BLaER1 treated with 17β-estradiol and CSF1 and Interleukin-3, amounts not matched to agents 10 nM and 100 nM (cell line): ENCODE results near the gene MMP23B.
"Not testable (repeated sequence)": the region's sequence is repeated elsewhere in the genome, so short reads cannot be mapped to it uniquely, and the experiment has no call there.

Experiments
- H3K27ac ChIP-seq, 11 experiments: shearing (Covaris generic); formaldehyde crosslinking; 2 replicates each; pipeline ENCODE4 v1.8.1; 2022
- H3K27me3 ChIP-seq, 11 experiments: shearing (Covaris generic); formaldehyde crosslinking; 2 replicates each; pipeline ENCODE4 v1.8.1; 2022
- H3K36me3 ChIP-seq, 11 experiments: shearing (Covaris generic); formaldehyde crosslinking; 2 replicates each; pipeline ENCODE4 v1.8.1; 2022
- H3K4me1 ChIP-seq, 10 experiments: shearing (Covaris generic); formaldehyde crosslinking; 2 replicates each; pipeline ENCODE4 v1.8.1; 2022
- H3K4me2 ChIP-seq, 11 experiments: shearing (Covaris generic); formaldehyde crosslinking; 2 replicates each; pipeline ENCODE4 v1.8.1; 2022
- H3K4me3 ChIP-seq, 10 experiments: shearing (Covaris generic); formaldehyde crosslinking; 2 replicates each; pipeline ENCODE4 v1.8.1; 2022
- H3K9ac ChIP-seq, 11 experiments: shearing (Covaris generic); formaldehyde crosslinking; 2 replicates each; pipeline ENCODE4 v1.8.1; 2022
- H3K9me3 ChIP-seq, 11 experiments: shearing (Covaris generic); formaldehyde crosslinking; replicated peaks in 1 of 11; 2 replicates each; pipeline ENCODE4 v1.8.1; 2022
- H4K20me1 ChIP-seq, 11 experiments: shearing (Covaris generic); formaldehyde crosslinking; 2 replicates each; pipeline ENCODE4 v1.8.1; 2022
- Cebpa-rat ChIP-seq, 11 experiments: shearing (Covaris generic); IDR thresholded peaks; 2 replicates each; pipeline ENCODE4 v1.8.1; 2022

MMP23B gene

DNA sequence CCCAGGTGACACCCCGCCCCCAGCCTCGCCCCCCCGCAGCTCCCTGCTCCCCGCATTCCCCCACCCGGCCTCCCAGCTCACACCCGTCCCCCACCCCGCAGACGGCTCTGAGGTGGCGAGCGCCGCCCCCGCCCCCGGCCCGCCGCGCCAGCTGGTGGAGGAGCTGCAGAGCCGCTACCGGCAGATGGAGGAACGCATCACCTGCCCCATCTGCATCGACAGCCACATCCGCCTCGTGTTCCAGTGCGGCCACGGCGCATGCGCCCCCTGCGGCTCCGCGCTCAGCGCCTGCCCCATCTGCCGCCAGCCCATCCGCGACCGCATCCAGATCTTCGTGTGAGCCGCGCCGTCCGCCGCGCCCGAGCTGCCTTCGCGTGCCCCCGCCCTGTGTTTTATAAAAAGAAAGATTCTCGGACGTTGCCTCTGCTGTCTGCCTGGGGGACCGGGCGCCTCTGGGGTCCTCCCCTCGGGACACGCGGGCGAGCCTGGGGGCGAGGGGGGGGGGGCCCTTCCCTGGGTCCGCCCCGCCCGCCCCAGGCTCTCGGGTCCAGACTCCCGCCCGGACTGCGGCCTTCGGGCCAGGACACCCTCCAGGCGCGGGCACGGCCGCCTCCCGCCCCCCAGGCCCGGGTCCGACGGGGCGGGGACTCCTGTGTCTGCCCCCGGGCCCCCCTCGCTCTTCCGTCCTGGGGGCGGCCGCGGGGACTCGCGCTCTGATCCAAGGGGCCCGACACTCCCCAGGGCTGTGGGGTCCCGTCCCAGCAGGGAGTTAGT, 1.6 kb upstream of the MMP23B start:
- Histone ChIP-seq H3K36me3 (no peaks in the 10 kb centered on the region; a peak in 2 of 22 replicates), H3K9ac (peak overlapping the region in 10 of 11 experiments; percentile 42 to 79 (median 52); a peak in 16 of 22 replicates), H3K4me3 (peak overlapping the region; percentile 38 to 61 (median 48); a peak in 18 of 20 replicates), H3K27ac (peak overlapping the region in 8 of 11 experiments; percentile 35 to 74 (median 64); a peak in 13 of 22 replicates), H3K9me3 (no peaks in the 10 kb centered on the region), H3K4me2 (peak overlapping the region; percentile 78 to 95 (median 86)), H3K27me3 (peaks cover 21 to 42% (median 22%) of the 10 kb centered on the region in 11 experiments), H3K4me1 (peaks cover 15 to 40% (median 34%) of the 10 kb centered on the region in 10 experiments), H4K20me1 (peaks cover 0 to 35% (median 6%) of the 10 kb centered on the region in 11 experiments; a peak in 8 of 22 replicates)
- TF ChIP-seq Cebpa-rat (IDR thresholded peaks at IDR 0.05), result no peak

- Histone ChIP-seq H3K27me3 (peaks cover 21 to 42% (median 22%) of the 10 kb centered on the region in 11 experiments), H3K9ac (peak overlapping the region in 5 of 11 experiments; percentile 50 to 79 (median 74); a peak in 10 of 22 replicates), H3K4me1 (peaks cover 15 to 40% (median 34%) of the 10 kb centered on the region in 10 experiments), H3K4me3 (peak overlapping the region in 9 of 10 experiments; percentile 38 to 61 (median 49); a peak in 14 of 20 replicates), H3K27ac (peak overlapping the region in 5 of 11 experiments; percentile 35 to 74 (median 73); a peak in 8 of 22 replicates), H3K4me2 (peak overlapping the region; percentile 78 to 95 (median 86)), H4K20me1 (peaks cover 0 to 35% (median 6%) of the 10 kb centered on the region in 11 experiments; a peak in 8 of 22 replicates), H3K9me3 (no peaks in the 10 kb centered on the region), H3K36me3 (no peaks in the 10 kb centered on the region; a peak in 2 of 22 replicates)
- no peak for TF ChIP-seq Cebpa-rat (IDR thresholded peaks at IDR 0.05)
Observed at GRCh38 chr1:1630965-1631781, 800 bp upstream of the MMP23B start.

GRCh38 chr1:1633409-1633808, 1.4 kb downstream of the MMP23B start:
- H3K4me2 ChIP-seq, H3K9me3 ChIP-seq, H3K9ac ChIP-seq, H3K4me3 ChIP-seq, H3K27ac ChIP-seq: not testable (repeated sequence)
- H4K20me1 ChIP-seq, result peaks cover 0 to 35% (median 6%) of the 10 kb centered on the region in 11 experiments; a peak in 6 of 22 replicates
- peaks cover 21 to 39% (median 22%) of the 10 kb centered on the region in 11 experiments for H3K27me3 ChIP-seq
- H3K36me3 ChIP-seq, result peaks cover 11 to 18% (median 14%) of the 10 kb centered on the region in 11 experiments; a peak in 20 of 22 replicates
- peaks cover 15 to 31% (median 29%) of the 10 kb centered on the region in 10 experiments for H3K4me1 ChIP-seq

- H3K4me3 ChIP-seq, H3K27ac ChIP-seq, H3K9ac ChIP-seq, H3K4me2 ChIP-seq, H3K9me3 ChIP-seq: not testable (repeated sequence)
- Histone ChIP-seq H3K4me1 (peaks cover 4 to 19% (median 18%) of the 10 kb centered on the region in 10 experiments; a peak in 17 of 20 replicates), H4K20me1 (peaks cover 0 to 32% (median 6%) of the 10 kb centered on the region in 11 experiments; a peak in 6 of 22 replicates), H3K27me3 (peaks cover 21 to 28% (median 22%) of the 10 kb centered on the region in 11 experiments), H3K36me3 (peaks cover 12 to 29% (median 19%) of the 10 kb centered on the region in 11 experiments; a peak in 20 of 22 replicates)
Observed at GRCh38 chr1:1634613-1635012, 2.6 kb downstream of the MMP23B start.

DNA sequence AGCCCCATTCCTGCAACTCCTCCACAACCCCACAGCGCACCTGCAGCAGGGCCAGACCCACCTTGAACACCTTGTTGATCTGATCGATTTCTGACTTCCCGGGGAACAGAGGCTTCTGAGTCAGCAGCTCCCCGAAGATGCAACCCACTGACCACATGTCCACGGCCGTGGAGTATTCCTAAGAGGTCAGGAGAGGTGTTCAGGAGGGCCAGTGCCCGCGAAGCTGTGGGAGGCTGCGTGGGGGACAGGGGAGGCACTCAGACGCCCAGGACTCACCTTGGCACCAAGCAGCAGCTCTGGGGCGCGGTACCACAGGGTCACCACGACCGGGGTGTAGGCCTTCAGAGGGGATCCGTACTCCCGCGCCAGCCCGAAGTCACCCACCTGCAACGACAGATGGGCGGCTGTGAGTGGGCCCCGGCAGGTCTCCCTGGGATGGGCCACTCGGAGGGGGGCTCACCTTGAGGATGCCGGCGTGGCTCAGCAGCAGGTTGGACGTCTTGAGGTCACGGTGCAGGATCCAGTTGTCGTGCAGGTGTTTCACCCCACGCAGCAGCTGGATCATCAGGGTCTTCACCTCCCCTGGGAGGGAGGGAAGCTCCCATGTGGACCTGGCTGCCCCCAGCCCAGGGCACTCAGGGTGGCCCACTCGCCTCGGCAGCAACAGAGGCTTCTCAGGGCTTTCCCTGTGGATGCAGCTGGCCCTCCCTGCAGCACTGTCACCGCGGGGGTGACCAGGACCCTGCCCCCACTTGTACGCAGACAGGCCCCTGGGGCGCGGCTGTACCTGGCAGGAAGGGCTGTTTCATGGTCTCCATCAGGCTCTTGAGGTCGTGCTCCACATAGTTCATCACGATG, 4.9 kb downstream of the MMP23B start:
- not testable (repeated sequence) for H3K27me3 ChIP-seq, H3K9me3 ChIP-seq, H3K4me3 ChIP-seq, H3K4me2 ChIP-seq, H3K9ac ChIP-seq, H3K27ac ChIP-seq, H3K4me1 ChIP-seq
- Histone ChIP-seq H4K20me1 (peaks cover 0 to 17% (median 3%) of the 10 kb centered on the region in 11 experiments; a peak in 6 of 22 replicates), H3K36me3 (peaks cover 12 to 35% (median 21%) of the 10 kb centered on the region in 11 experiments; a peak in 20 of 22 replicates)

- not testable (repeated sequence) for H3K9ac ChIP-seq, H3K27me3 ChIP-seq, H3K4me3 ChIP-seq, H3K27ac ChIP-seq, H3K4me1 ChIP-seq, H3K4me2 ChIP-seq, H3K9me3 ChIP-seq
- peaks cover 12 to 35% (median 21%) of the 10 kb centered on the region in 11 experiments; a peak in 20 of 22 replicates for H3K36me3 ChIP-seq
- peaks cover 0 to 12% (median 0%) of the 10 kb centered on the region in 11 experiments; a peak in 3 of 22 replicates for H4K20me1 ChIP-seq
Observed at GRCh38 chr1:1637479-1637875, 5.5 kb downstream of the MMP23B start.

DNA sequence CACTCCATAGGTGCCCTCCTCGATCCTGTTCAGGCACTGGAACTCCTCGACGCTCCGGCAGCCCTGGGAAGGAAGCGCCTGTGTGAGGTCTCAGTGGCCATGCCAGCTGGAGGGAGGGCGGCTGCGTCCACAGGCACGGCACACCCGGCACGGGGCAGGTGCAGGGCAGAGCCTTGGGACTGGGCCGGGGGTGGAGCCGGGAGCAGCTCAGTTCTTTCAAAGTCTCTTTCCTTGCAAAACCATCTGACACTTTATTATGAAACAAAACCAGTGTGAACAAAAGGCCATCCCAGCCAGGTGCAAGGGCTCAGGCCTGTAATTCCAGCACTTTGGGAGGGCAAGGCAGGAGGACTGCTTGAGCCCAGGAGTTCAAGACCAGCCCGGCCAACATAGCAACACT, 6.6 kb downstream of the MMP23B start:
- peaks cover 12 to 35% (median 21%) of the 10 kb centered on the region in 11 experiments; a peak in 20 of 22 replicates for H3K36me3 ChIP-seq
- not testable (repeated sequence) for H3K9me3 ChIP-seq, H3K9ac ChIP-seq, H3K27ac ChIP-seq, H3K4me2 ChIP-seq, H3K4me3 ChIP-seq, H3K27me3 ChIP-seq, H3K4me1 ChIP-seq
- H4K20me1 ChIP-seq, result peaks cover 0 to 12% (median 0%) of the 10 kb centered on the region in 11 experiments; a peak in 3 of 22 replicates

DNA sequence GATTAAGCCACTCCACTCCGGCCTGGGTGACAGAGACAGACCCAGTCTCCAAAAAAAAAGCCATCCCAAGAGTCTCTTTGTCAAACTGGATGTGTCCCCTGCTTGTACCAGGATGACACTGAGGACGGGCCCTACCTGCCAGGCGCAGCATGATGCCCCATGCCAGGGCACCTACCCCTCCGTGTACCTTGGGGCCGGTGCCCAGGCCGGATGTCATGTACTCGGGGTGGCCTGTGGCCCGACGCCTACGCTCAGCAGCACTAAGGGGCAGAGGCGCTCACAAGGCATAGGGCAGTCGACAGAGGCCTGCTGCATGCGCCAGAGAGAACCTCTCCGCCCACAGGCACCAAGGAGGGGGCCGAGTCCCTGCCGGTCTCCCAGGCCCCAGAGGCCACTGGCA, 7.4 kb downstream of the MMP23B start:
- H3K27ac ChIP-seq, H3K4me1 ChIP-seq, H3K4me2 ChIP-seq, H3K4me3 ChIP-seq, H3K9me3 ChIP-seq, H3K9ac ChIP-seq, H3K27me3 ChIP-seq: not testable (repeated sequence)
- Histone ChIP-seq H3K36me3 (peaks cover 12 to 35% (median 21%) of the 10 kb centered on the region in 11 experiments; a peak in 20 of 22 replicates), H4K20me1 (peaks cover 0 to 12% (median 0%) of the 10 kb centered on the region in 11 experiments; a peak in 3 of 22 replicates)

DNA sequence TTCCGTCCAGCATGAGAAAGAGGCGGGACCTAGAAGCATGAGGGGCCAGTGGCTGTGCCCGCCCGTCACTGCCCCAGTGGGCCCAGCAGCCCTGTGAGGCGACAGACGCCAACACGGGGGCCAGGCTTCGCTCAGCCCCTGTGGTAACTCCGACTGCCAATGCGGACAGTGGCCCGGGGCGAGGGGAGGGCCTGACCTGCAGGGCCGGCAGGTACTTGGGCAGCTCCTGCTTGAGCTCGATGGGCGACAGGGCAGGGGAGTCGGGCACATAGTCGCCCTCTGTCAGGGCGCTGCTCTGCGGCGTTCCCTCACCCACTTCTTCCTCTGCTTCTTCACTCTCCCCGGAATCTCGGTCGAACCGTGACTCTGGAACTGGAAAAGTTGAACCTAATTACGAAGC, 8.1 kb downstream of the MMP23B start:
- H3K27me3 ChIP-seq, H3K4me3 ChIP-seq, H3K9ac ChIP-seq, H3K4me1 ChIP-seq, H3K4me2 ChIP-seq, H3K27ac ChIP-seq, H3K9me3 ChIP-seq: not testable (repeated sequence)
- H3K36me3 ChIP-seq, result peaks cover 12 to 35% (median 21%) of the 10 kb centered on the region in 11 experiments; a peak in 20 of 22 replicates
- peaks cover 0 to 12% (median 0%) of the 10 kb centered on the region in 11 experiments; a peak in 3 of 22 replicates for H4K20me1 ChIP-seq

GRCh38 chr1:1640711-1641461, 8.9 kb downstream of the MMP23B start:
- H3K4me3 ChIP-seq, H3K9ac ChIP-seq, H3K9me3 ChIP-seq, H3K27me3 ChIP-seq, H3K4me2 ChIP-seq, H3K4me1 ChIP-seq, H3K27ac ChIP-seq: not testable (repeated sequence)
- Histone ChIP-seq H4K20me1 (peaks cover 0 to 12% (median 0%) of the 10 kb centered on the region in 11 experiments; a peak in 3 of 22 replicates), H3K36me3 (peaks cover 15 to 39% (median 24%) of the 10 kb centered on the region in 11 experiments)

DNA sequence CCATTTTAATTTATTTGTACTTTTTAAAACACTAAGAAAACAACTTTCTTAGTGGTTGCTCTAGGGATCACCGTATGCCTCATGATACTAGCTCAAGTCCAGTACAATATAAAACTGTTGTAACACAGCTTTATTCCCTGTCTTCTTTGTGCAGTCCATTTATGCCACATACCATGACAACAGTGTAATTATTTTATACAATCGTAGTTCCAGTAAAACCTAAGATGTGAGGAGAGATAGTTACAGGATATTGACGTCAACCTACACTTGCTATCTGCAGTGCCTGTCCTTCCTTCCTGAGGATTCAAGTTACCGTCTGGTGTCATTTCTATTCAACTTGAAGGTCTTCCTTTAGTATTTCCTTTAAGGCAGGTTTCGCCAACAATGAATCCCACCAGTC, 14.4 kb downstream of the MMP23B start:
- not testable (repeated sequence) for H3K27me3 ChIP-seq, H3K4me1 ChIP-seq, H3K27ac ChIP-seq, H3K4me2 ChIP-seq, H3K9me3 ChIP-seq, H3K9ac ChIP-seq, H3K4me3 ChIP-seq
- Histone ChIP-seq H4K20me1 (peaks cover 0 to 12% (median 0%) of the 10 kb centered on the region in 11 experiments; a peak in 1 of 22 replicates), H3K36me3 (peaks cover 48 to 60% (median 52%) of the 10 kb centered on the region in 11 experiments)
